AG09309 (cell line): ENCODE results near the gene NUMA1.

Source experiments
- DNase-seq: peaks from one replicate; pipeline ENCODE4 v3.0.0-alpha.2; 2010; ENCODE audit warnings: low read depth
- H3K4me3 ChIP-seq: 2 replicates; pipeline ENCODE4 v1.5.1; 2011; ENCODE audit warnings: mild to moderate bottlenecking, low read depth, low read length, moderate library complexity; ENCODE audit not compliant: control insufficient read depth
- CTCF ChIP-seq: IDR thresholded peaks from 2 replicates; pipeline ENCODE4 v1.5.1; 2011; ENCODE audit warnings: mild to moderate bottlenecking, low read depth, low read length, inconsistent platforms; ENCODE audit not compliant: insufficient read depth, control insufficient read depth; ENCODE audit errors: missing control alignments

NUMA1 gene

GRCh38 chr11:72123117-72123653 lies 42.8 kb upstream of the NUMA1 start:
- TF ChIP-seq CTCF, result no peak
- DNase-seq, result no peak
- H3K4me3 ChIP-seq, result no peak overlapping the region

- no peak for TF ChIP-seq CTCF
Observed at GRCh38 chr11:72122607-72123006, 42.3 kb upstream of the NUMA1 start.

DNA sequence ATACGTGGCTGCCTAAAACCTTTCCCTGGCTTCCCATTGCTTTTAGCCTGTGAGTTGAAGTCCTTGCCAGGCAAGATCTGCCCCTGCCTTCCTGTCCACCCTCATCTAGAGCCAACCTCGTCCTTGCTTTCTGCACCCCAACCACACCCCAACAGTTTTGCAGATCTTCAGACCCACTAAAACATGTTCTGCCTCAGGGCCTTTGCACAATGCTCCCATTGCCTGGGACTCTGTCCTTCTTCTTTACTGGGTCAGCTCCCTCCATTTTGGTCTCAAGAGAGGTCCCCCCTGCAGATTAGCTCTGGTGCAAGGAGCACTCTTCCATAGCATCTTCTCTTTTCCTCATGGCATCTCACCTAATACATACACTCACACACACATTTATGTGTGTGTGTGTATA lies 40.6 kb upstream of the NUMA1 start:
- TF ChIP-seq CTCF, result no peak
- H3K4me3 ChIP-seq, result no peak overlapping the region
- no peak for DNase-seq

More at GRCh38 chr11:72122607-72123006, 42.3 kb upstream of the NUMA1 start:
- H3K4me3 ChIP-seq, result no peak overlapping the region
- no peak for DNase-seq

- no peak for DNase-seq
- no peak overlapping the region for H3K4me3 ChIP-seq
- no peak for TF ChIP-seq CTCF
Observed at GRCh38 chr11:72119198-72119597, 38.9 kb upstream of the NUMA1 start.

DNA sequence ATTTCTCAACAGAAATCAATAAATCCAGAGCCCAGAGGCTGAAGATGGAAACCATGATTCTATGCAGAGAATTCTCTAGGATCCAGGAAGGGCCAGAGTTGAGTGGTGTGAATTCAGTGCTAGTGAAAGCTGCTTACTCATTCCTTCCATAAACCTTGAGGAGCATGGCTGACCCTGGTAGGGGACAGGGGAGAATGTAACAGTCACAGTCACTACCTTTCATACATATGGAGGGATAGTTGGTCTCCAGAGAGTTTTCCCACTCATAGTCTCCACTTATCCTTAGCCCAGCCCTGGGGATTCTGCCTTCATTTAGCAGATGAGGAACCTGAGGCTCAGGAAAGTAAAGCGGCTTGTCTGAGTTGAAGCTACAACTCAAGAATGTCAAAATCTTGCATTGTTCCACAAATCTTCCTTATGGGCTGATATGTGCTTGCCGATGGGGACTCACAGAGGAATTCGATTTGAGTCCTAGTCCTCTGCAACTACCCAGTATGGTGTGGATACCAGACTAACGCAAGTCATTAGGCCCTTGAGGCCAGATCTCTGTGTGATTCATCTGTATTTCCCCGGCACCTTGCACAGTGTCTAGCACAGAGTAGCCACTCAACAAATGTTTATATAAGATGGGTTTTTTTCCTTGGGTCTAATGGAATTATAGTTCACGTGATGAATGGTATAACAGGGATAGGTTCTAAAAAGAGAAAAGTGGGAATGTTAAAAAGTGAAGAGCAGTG lies 35.8 kb upstream of the NUMA1 start:
- no peak overlapping the region for H3K4me3 ChIP-seq
- TF ChIP-seq CTCF, result no peak
- no peak for DNase-seq

DNA sequence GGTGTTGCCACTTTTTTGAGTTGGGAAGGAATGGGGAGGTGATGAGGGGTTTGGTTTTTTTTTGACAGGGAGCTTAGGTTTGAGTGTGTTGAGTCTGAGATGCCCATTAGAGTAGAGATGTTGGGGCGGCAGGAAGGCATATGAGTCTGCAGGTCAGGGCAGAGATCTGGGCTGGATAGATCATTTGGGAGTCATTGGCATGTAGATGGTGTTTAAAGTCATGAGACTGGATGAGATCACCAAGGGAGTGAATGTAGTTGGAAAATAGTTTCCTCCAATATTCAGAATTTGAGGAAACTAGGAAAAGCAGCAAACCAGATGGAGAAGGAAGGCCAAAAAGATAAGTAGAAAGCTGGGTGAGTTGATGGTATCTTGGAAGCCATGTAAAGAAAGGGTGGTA lies 34.2 kb upstream of the NUMA1 start:
- no peak overlapping the region for H3K4me3 ChIP-seq
- TF ChIP-seq CTCF, result no peak
- DNase-seq, result no peak
